Liver (tissue), 9 donors: Measurements from ENCODE around the gene CD300H. TPM values are rescaled to one million over a fixed set of nuclear protein-coding genes. Genes with fewer than 3 reads are reported as not detected.

Source experiments
- DNase-seq: peaks from one replicate; pipeline ENCODE4 v3.0.0-alpha.2; 2017; ENCODE audit warnings: low spot score
- H3K27ac ChIP-seq, 2 donors: one replicate each; pipeline ENCODE4 v1.7.0; 2013; ENCODE audit warnings: inconsistent platforms in 2 of 2, low read length in 2 of 2, control low read depth in 1 of 2, low read depth in 1 of 2, mild to moderate bottlenecking in 1 of 2
- H3K27me3 ChIP-seq, 4 donors: one replicate each; pipeline versions ENCODE4 v1.6.1 to v1.7.0; 2013; ENCODE audit warnings: low read length in 3 of 4, inconsistent platforms in 1 of 4, mild to moderate bottlenecking in 1 of 4, moderate library complexity in 1 of 4; ENCODE audit not compliant: control insufficient read depth in 4 of 4, insufficient read depth in 4 of 4
- H3K36me3 ChIP-seq, 4 donors: one replicate each; pipeline versions ENCODE4 v1.6.1 to v1.7.0; 2013; ENCODE audit warnings: low read length in 3 of 4, mild to moderate bottlenecking in 3 of 4, low read depth in 1 of 4, moderate library complexity in 1 of 4; ENCODE audit not compliant: control insufficient read depth in 4 of 4, insufficient read depth in 3 of 4
- H3K4me1 ChIP-seq, 4 donors: one replicate each; pipeline versions ENCODE4 v1.6.1 to v1.7.0; 2013; ENCODE audit warnings: low read length in 3 of 4, mild to moderate bottlenecking in 3 of 4, moderate library complexity in 1 of 4; ENCODE audit not compliant: control insufficient read depth in 4 of 4, insufficient read depth in 4 of 4
- H3K4me3 ChIP-seq, 3 donors: one replicate each; pipeline versions ENCODE4 v1.6.1 to v1.7.0; 2013; ENCODE audit warnings: low read length in 3 of 3, control low read depth in 1 of 3, low read depth in 1 of 3, mild to moderate bottlenecking in 1 of 3
- H3K9ac ChIP-seq, 2 donors: one replicate each; pipeline ENCODE4 v1.7.0; 2013; ENCODE audit warnings: low read length in 2 of 2, mild to moderate bottlenecking in 2 of 2, moderate library complexity in 2 of 2, control low read depth in 1 of 2, low read depth in 1 of 2
- H3K9me3 ChIP-seq, 4 donors: one replicate each; pipeline versions ENCODE4 v1.6.1 to v1.7.0; 2013; ENCODE audit warnings: low read length in 3 of 4; ENCODE audit not compliant: control insufficient read depth in 4 of 4
- EGR1 ChIP-seq, 2 donors: IDR thresholded peaks; 2 replicates each; pipeline ENCODE4 v1.6.1; 2016 to 2018; ENCODE audit warnings: antibody characterized with exemption in 2 of 2, low read depth in 2 of 2
- FOXA1 ChIP-seq: IDR thresholded peaks from 2 replicates; pipeline ENCODE4 v1.6.1; 2016; ENCODE audit warnings: antibody characterized with exemption
- FOXA2 ChIP-seq: IDR thresholded peaks from 2 replicates; pipeline ENCODE4 v1.6.1; 2016; ENCODE audit warnings: antibody characterized with exemption
- GABPA ChIP-seq, 2 donors: IDR thresholded peaks in 1 of 2; conservative IDR thresholded peaks in 1 of 2; 2 replicates each; pipeline ENCODE4 v1.6.1; 2016; ENCODE audit warnings: antibody characterized with exemption in 2 of 2, mild to moderate bottlenecking in 1 of 2, moderate library complexity in 1 of 2
- HNF4G ChIP-seq: IDR thresholded peaks from 2 replicates; pipeline ENCODE4 v1.6.1; 2016; ENCODE audit warnings: antibody characterized with exemption
- JUND ChIP-seq, 2 donors: IDR thresholded peaks; 2 replicates each; pipeline ENCODE4 v1.6.1; 2016; ENCODE audit warnings: antibody characterized with exemption in 2 of 2
- NR2F2 ChIP-seq: IDR thresholded peaks from 2 replicates; pipeline ENCODE4 v1.6.1; 2016; ENCODE audit warnings: antibody characterized with exemption
- SP1 ChIP-seq: IDR thresholded peaks from 2 replicates; pipeline ENCODE4 v1.6.1; 2018; ENCODE audit warnings: antibody characterized with exemption, mild to moderate bottlenecking
- TAF1 ChIP-seq: conservative IDR thresholded peaks from 2 replicates; pipeline ENCODE4 v1.6.1; 2016; ENCODE audit warnings: antibody characterized with exemption, mild to moderate bottlenecking
- WGBS: extraction: QIAGEN DNeasy Blood & Tissue Kit; methylation state at CpG from one replicate; pipeline ENCODE4 v1.1.7; 2013; 5-methylcytosine and 5-hydroxymethylcytosine counted together
- polyA plus RNA-seq, 2 donors: library from polyadenylated mRNA; stranded (reverse) in 1 of 2; unstranded in 1 of 2; fragments of 200-250 nt in 1 of 2; fragments of >200 nt in 1 of 2; fragmentation: Nextera tagmentation in 1 of 2; extraction: Ambion mirVana in 1 of 2; gene quantifications; one replicate each; pipeline versions ENCODE4 v1.2.1 to v1.2.3, GENCODE V29; 2013 to 2015
- total RNA-seq, 2 donors: library from RNA; depleted of rRNA; stranded (reverse); fragments of >200 nt; gene quantifications; one replicate each; pipeline ENCODE4 v1.2.3, GENCODE V29; 2014
- TF ChIP-seq, protein P1 (sequence below): IDR thresholded peaks from 2 replicates; pipeline ENCODE4 v1.6.1; 2016; ENCODE audit warnings: antibody characterized with exemption
- TF ChIP-seq, protein P2 (sequence below): fragments of 150-350 bp; IDR thresholded peaks from 2 replicates; pipeline ENCODE4 v1.5.1; 2017; ENCODE audit warnings: improper control_type of control experiment, low read depth, low read length; ENCODE audit not compliant: missing input control
- TF ChIP-seq, protein P3 (sequence below): IDR thresholded peaks from 2 replicates; pipeline ENCODE4 v1.6.1; 2016; ENCODE audit warnings: antibody characterized with exemption, mild to moderate bottlenecking
- TF ChIP-seq, protein P4 (sequence below): IDR thresholded peaks from 2 replicates; pipeline ENCODE4 v1.6.1; 2016; ENCODE audit warnings: antibody characterized with exemption
- donor health status: healthy.
- donor health status: healthy.
- donor health status: healthy.
- donor health status: healthy.
- donor health status: healthy.

The CD300H gene
- total and polyA plus RNA-seq, 4 donors = 0.47 TPM; not detected in 3

DNA sequence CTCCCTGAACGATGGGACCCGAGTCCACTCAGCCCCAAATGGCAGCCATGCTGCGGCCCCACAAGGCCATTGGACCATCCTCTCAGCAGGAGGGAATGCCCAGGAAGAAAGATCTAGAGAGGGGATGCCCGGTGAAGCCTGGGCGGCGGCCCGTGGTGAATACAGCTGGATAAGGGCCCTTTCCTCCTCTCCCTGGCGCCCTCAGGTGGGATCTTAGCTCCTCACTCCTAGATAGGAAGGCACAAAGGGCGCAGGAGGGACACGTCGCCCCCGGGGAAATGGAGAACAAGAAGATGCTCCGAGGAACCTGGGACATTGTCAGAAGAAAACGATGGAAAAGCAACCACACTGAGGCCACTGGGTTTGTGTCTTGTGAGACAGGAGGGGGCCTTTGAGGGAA lies 23.9 kb downstream of the CD300H start (continued):
- TF ChIP-seq NR2F2 = no peak
- TF ChIP-seq, protein P1, sequence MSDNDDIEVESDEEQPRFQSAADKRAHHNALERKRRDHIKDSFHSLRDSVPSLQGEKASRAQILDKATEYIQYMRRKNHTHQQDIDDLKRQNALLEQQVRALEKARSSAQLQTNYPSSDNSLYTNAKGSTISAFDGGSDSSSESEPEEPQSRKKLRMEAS = no peak

DNA sequence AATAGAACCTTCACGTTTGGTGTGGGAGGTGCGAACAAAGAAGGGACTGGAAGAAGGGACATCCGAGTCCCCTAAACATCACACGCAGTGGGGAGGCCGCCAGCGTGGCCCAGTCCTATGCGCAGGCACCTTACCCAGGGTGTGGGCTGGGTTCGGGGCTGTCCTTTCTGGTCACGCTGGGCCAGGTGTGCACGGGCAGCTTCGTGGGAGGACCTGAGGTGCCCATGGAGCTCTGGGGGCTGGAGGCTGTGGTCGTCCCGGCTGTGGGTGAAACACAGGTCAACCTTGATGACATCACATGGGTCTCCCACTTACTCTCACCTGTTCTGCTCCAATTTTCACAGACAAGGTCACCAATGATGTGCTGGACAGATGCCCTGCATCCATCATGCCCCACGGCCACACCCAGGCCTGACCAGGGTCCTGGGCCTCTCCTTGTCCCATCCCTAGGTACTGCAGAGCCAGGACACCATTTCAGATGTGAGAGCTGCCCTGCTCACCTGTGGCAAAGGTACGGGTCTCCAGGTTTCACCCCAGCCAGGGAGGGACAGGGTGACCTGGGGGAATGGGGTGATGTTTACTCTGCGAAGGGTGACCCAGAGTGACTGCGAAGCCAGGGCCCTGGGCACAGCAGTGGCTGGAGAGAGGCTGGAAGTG lies 24.5 kb downstream of the CD300H start:
- DNase-seq = no peak
- Histone ChIP-seq H3K36me3 (no peaks in the 10 kb centered on the region), H3K9me3 (no peaks in the 10 kb centered on the region), H3K4me3 (no peak overlapping the region), H3K27me3 (no peaks in the 10 kb centered on the region), H3K9ac (no peak overlapping the region), H3K27ac (no peak overlapping the region), H3K4me1 (peaks cover 0 to 4% (median 0%) of the 10 kb centered on the region in 4 donors)
- no peak for TF ChIP-seq JUND (IDR thresholded peaks at IDR 0.05)
- no peak for TF ChIP-seq FOXA1
- TF ChIP-seq, protein P2, sequence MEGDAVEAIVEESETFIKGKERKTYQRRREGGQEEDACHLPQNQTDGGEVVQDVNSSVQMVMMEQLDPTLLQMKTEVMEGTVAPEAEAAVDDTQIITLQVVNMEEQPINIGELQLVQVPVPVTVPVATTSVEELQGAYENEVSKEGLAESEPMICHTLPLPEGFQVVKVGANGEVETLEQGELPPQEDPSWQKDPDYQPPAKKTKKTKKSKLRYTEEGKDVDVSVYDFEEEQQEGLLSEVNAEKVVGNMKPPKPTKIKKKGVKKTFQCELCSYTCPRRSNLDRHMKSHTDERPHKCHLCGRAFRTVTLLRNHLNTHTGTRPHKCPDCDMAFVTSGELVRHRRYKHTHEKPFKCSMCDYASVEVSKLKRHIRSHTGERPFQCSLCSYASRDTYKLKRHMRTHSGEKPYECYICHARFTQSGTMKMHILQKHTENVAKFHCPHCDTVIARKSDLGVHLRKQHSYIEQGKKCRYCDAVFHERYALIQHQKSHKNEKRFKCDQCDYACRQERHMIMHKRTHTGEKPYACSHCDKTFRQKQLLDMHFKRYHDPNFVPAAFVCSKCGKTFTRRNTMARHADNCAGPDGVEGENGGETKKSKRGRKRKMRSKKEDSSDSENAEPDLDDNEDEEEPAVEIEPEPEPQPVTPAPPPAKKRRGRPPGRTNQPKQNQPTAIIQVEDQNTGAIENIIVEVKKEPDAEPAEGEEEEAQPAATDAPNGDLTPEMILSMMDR = no peak
- TF ChIP-seq, protein P1 = no peak
- no peak for TF ChIP-seq FOXA2
- TF ChIP-seq EGR1 (IDR thresholded peaks at IDR 0.05; ENCODE audit: low read depth in 2 of 2) = no peak
- WGBS = 84% methylated on average over 17 of the region's 17 CpGs

DNA sequence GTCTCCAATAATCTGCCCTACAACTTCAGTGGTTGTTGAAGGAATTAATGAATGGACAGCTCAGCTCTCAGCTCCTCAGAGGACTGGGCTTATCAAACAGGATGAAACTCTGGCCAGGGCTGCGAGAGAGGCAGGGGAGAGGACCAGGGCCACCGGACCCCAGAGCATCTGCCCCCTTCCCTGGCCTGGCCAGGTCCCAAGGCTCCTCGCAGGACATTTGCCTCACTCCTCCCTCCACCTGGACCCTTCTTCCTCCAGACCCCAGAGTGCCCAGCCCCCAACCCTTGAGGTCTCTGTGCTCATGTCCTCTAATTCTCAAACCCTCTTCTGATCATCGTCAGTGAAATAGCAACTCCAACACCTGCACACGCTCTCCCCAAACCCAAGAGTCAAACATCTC lies 25.1 kb downstream of the CD300H start:
- Histone ChIP-seq H3K4me3 (no peak overlapping the region), H3K27ac (no peak overlapping the region), H3K9me3 (no peaks in the 10 kb centered on the region), H3K9ac (no peak overlapping the region), H3K27me3 (no peaks in the 10 kb centered on the region), H3K4me1 (peaks cover 0 to 4% (median 0%) of the 10 kb centered on the region in 4 donors), H3K36me3 (no peaks in the 10 kb centered on the region)
- no peak for DNase-seq
- WGBS = 82% methylated on average over 5 of the region's 5 CpGs
- TF ChIP-seq FOXA2 (no peak), SP1 (no peak), HNF4G (no peak), TAF1 (no peak), JUND (IDR thresholded peaks at IDR 0.05) (no peak), GABPA (IDR thresholded peaks at IDR 0.05 in 1 of 2, conservative IDR thresholded peaks at IDR 0.05 in 1 of 2) (no peak), NR2F2 (no peak), EGR1 (IDR thresholded peaks at IDR 0.05; ENCODE audit: low read depth in 2 of 2) (no peak), FOXA1 (no peak)
- TF ChIP-seq, protein P3, sequence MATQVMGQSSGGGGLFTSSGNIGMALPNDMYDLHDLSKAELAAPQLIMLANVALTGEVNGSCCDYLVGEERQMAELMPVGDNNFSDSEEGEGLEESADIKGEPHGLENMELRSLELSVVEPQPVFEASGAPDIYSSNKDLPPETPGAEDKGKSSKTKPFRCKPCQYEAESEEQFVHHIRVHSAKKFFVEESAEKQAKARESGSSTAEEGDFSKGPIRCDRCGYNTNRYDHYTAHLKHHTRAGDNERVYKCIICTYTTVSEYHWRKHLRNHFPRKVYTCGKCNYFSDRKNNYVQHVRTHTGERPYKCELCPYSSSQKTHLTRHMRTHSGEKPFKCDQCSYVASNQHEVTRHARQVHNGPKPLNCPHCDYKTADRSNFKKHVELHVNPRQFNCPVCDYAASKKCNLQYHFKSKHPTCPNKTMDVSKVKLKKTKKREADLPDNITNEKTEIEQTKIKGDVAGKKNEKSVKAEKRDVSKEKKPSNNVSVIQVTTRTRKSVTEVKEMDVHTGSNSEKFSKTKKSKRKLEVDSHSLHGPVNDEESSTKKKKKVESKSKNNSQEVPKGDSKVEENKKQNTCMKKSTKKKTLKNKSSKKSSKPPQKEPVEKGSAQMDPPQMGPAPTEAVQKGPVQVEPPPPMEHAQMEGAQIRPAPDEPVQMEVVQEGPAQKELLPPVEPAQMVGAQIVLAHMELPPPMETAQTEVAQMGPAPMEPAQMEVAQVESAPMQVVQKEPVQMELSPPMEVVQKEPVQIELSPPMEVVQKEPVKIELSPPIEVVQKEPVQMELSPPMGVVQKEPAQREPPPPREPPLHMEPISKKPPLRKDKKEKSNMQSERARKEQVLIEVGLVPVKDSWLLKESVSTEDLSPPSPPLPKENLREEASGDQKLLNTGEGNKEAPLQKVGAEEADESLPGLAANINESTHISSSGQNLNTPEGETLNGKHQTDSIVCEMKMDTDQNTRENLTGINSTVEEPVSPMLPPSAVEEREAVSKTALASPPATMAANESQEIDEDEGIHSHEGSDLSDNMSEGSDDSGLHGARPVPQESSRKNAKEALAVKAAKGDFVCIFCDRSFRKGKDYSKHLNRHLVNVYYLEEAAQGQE = no peak
- TF ChIP-seq, protein P1 = no peak
- TF ChIP-seq, protein P4, sequence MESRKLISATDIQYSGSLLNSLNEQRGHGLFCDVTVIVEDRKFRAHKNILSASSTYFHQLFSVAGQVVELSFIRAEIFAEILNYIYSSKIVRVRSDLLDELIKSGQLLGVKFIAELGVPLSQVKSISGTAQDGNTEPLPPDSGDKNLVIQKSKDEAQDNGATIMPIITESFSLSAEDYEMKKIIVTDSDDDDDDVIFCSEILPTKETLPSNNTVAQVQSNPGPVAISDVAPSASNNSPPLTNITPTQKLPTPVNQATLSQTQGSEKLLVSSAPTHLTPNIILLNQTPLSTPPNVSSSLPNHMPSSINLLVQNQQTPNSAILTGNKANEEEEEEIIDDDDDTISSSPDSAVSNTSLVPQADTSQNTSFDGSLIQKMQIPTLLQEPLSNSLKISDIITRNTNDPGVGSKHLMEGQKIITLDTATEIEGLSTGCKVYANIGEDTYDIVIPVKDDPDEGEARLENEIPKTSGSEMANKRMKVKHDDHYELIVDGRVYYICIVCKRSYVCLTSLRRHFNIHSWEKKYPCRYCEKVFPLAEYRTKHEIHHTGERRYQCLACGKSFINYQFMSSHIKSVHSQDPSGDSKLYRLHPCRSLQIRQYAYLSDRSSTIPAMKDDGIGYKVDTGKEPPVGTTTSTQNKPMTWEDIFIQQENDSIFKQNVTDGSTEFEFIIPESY = no peak
- TF ChIP-seq, protein P2 = no peak
